Activated T-helper 1 cell treated with anti-CD3 and anti-CD28 coated beads, Interleukin-2, amount 50 U/mL, for 16 hours (primary cell): Measurements from ENCODE around the gene RPS19.

Experiments
- DNase-seq, 2 donors: peaks; one replicate each; pipeline ENCODE4 v3.0.0-alpha.2; 2020; ENCODE audit warnings: low read depth in 1 of 2, low spot score in 1 of 2

RPS19 gene

GRCh38 chr19:41877916-41878905 is 18.2 kb downstream of the RPS19 start:
- no peak for DNase-seq

GRCh38 chr19:41879080-41879479 is 19.0 kb downstream of the RPS19 start:
- DNase-seq: no peak

- DNase-seq: no peak
These were observed 19.7 kb downstream of the RPS19 start for GRCh38 chr19:41879670-41880328.

- no peak for DNase-seq
These were observed 20.3 kb downstream of the RPS19 start for GRCh38 chr19:41880329-41880708.

GRCh38 chr19:41882568-41883462 is 22.8 kb downstream of the RPS19 start, which contains the start of gene ARHGEF1:
Gene ARHGEF1, plus strand, starts transcription at chr19:41883184. Its CDS starts 4,899 bp downstream, at chr19:41888083.
- DNase-seq: peak; percentile 44 to 47

GRCh38 chr19:41883463-41883820 is 23.4 kb downstream of the RPS19 start:
- DNase-seq: no peak

- peak; percentile 76 to 78 for DNase-seq
These were observed 24.0 kb downstream of the RPS19 start for GRCh38 chr19:41883821-41884733.

GRCh38 chr19:41886761-41887710 is 27.0 kb downstream of the RPS19 start:
- peak; percentile 26 to 52 for DNase-seq

- peak; percentile 75 to 81 for DNase-seq
These were observed 27.8 kb downstream of the RPS19 start for GRCh38 chr19:41887711-41888382.

- DNase-seq: no peak
These were observed 28.9 kb downstream of the RPS19 start for GRCh38 chr19:41888926-41889325.

- DNase-seq: no peak
These were observed 29.8 kb downstream of the RPS19 start for GRCh38 chr19:41889896-41890295.

GRCh38 chr19:41890936-41891335 is 30.9 kb downstream of the RPS19 start:
- no peak for DNase-seq

GRCh38 chr19:41892173-41892902 is 32.3 kb downstream of the RPS19 start:
- no peak for DNase-seq

GRCh38 chr19:41893899-41894298 is 33.8 kb downstream of the RPS19 start:
- DNase-seq: no peak

- no peak for DNase-seq
These were observed 34.3 kb downstream of the RPS19 start for GRCh38 chr19:41894350-41894749.

- DNase-seq: no peak
These were observed 35.9 kb downstream of the RPS19 start for GRCh38 chr19:41895745-41896580.

GRCh38 chr19:41896581-41896942 is 36.5 kb downstream of the RPS19 start:
- DNase-seq: no peak
